Right renal cortex interstitium (tissue), 3 donors: ENCODE results near the gene TESPA1. TPM values are rescaled to one million over a fixed set of nuclear protein-coding genes. Genes with fewer than 3 reads are reported as not detected.

ENCODE experiments used
- polyA plus RNA-seq, 3 donors: library from polyadenylated mRNA; unstranded; fragments of 120-200 nt; gene quantifications; one replicate each; pipeline ENCODE4 v1.2.1, GENCODE V29; 2013; ENCODE audit not compliant: insufficient read length in 3 of 3

The TESPA1 gene
- polyA plus RNA-seq, 3 donors = 0.29 to 1.0 (median 0.29) TPM

Other genes starting within 250 kb of the TESPA1 start
- gene MUCL1, start 130.2 kb downstream of the TESPA1 start, polyA plus RNA-seq = under 1 TPM in 1 of 3 donors, not detected in 2; 0.24 TPM
- gene NEUROD4, start 35.2 kb upstream of the TESPA1 start, polyA plus RNA-seq = not detected
- gene OR9K2, start 141.6 kb upstream of the TESPA1 start, polyA plus RNA-seq = not detected
- gene OR10A7, start 236.3 kb upstream of the TESPA1 start, polyA plus RNA-seq = not detected